ENCODE results near the gene ZCCHC4.

- TF ChIP-seq CTCF (IDR thresholded peaks at IDR 0.05 in 4 of 5, conservative IDR thresholded peaks at IDR 0.05 in 1 of 5) = no peak
- TF ChIP-seq POLR2A (IDR thresholded peaks at IDR 0.05) = no peak
Observed at GRCh38 chr4:25361253-25361652, 48.7 kb downstream of the ZCCHC4 start.

Data from gastrocnemius medialis (tissue), 4 donors.